Spleen (tissue), 11 donors: ENCODE data around the gene TC2N. TPM values are rescaled to one million over a fixed set of nuclear protein-coding genes. Genes with fewer than 3 reads are reported as not detected.

ENCODE experiments used
- DNase-seq: peaks from one replicate; pipeline ENCODE4 v3.0.0-alpha.2; 2020
- H3K27ac ChIP-seq, 8 donors: fragments of 200-600 bp; sonication (generic) in 7 of 8; 1 replicate in 4 of 8; 2 replicates in 4 of 8; pipeline versions ENCODE4 v1.5.0 to v1.8.0; 2016 to 2021; ENCODE audit warnings: inconsistent platforms in 4 of 8, mild to moderate bottlenecking in 4 of 8, moderate library complexity in 1 of 8
- H3K27me3 ChIP-seq, 7 donors: fragments of 200-600 bp; sonication (generic) in 6 of 7; replicated peaks in 1 of 7; 1 replicate in 4 of 7; 2 replicates in 3 of 7; pipeline versions ENCODE4 v1.5.0 to v1.8.0; 2016 to 2021; ENCODE audit warnings: inconsistent platforms in 3 of 7, mild to moderate bottlenecking in 1 of 7
- H3K36me3 ChIP-seq, 6 donors: fragments of 200-600 bp; sonication (generic) in 5 of 6; 1 replicate in 4 of 6; 2 replicates in 2 of 6; pipeline versions ENCODE4 v1.5.0 to v1.8.0; 2016 to 2021; ENCODE audit warnings: inconsistent platforms in 2 of 6
- H3K4me1 ChIP-seq, 6 donors: fragments of 200-600 bp; sonication (generic) in 5 of 6; 1 replicate in 3 of 6; 2 replicates in 3 of 6; pipeline versions ENCODE4 v1.5.0 to v1.8.0; 2016 to 2021; ENCODE audit warnings: inconsistent platforms in 3 of 6
- H3K4me3 ChIP-seq, 8 donors: fragments of 200-600 bp; sonication (generic) in 7 of 8; 1 replicate in 4 of 8; 2 replicates in 4 of 8; pipeline versions ENCODE4 v1.5.0 to v1.8.0; 2016 to 2021; ENCODE audit warnings: inconsistent platforms in 4 of 8, mild to moderate bottlenecking in 4 of 8, moderate library complexity in 2 of 8
- H3K9me3 ChIP-seq, 8 donors: fragments of 200-600 bp; sonication (generic) in 7 of 8; 1 replicate in 4 of 8; 2 replicates in 4 of 8; pipeline versions ENCODE4 v1.5.0 to v1.8.0; 2016 to 2021; ENCODE audit warnings: inconsistent platforms in 4 of 8
- POLR2A ChIP-seq, 3 donors: fragments of 450-650 bp; IDR thresholded peaks; one replicate each; pipeline ENCODE4 v1.5.1; 2017; ENCODE audit warnings: antibody characterized with exemption in 3 of 3, mild to moderate bottlenecking in 1 of 3
- POLR2AphosphoS5 ChIP-seq, 3 donors: sonication (generic); formaldehyde crosslinking; IDR thresholded peaks; one replicate each; pipeline ENCODE4 v1.5.1; 2017; ENCODE audit warnings: antibody characterized with exemption in 3 of 3
- WGBS, 5 donors: extraction: QIAGEN DNeasy Blood & Tissue Kit in 3 of 5; methylation state at CpG; one replicate each; pipeline versions ENCODE4 v1.1.5 to v1.1.7; 2013 to 2018; 5-methylcytosine and 5-hydroxymethylcytosine counted together
- intact Hi-C: fragments of 100-400 bp; cut with DNase I; formaldehyde crosslinking; loops from one replicate; pipeline ENCODE4 v1.15.0; 2023; ENCODE audit warnings: low total_unique reads
- polyA plus RNA-seq, 3 donors: library from polyadenylated mRNA; stranded (reverse); fragments of 200-250 nt; gene quantifications; one replicate each; pipeline ENCODE4 v1.2.1, GENCODE V29; 2013
- total RNA-seq, 7 donors: library from RNA; depleted of rRNA in 3 of 7; stranded (reverse); fragments of >200 nt in 3 of 7; fragmentation: NEBNext Ultra II Directional in 4 of 7; extraction: Animal tissue kit (Norgen Biotek cat#: 25700) in 4 of 7; gene quantifications; one replicate each; pipeline versions ENCODE4 v1.1.0 to v1.2.1, GENCODE V29; 2016 to 2021
- TF ChIP-seq, protein P1 (sequence below), 11 experiments: fragments of 200-600 bp in 7 of 11; fragments of 450-650 bp in 4 of 11; sonication (generic) in 4 of 11; IDR thresholded peaks in 8 of 11; conservative IDR thresholded peaks in 3 of 11; 1 replicate in 7 of 11; 2 replicates in 4 of 11; pipeline versions ENCODE4 v1.4.0 to v1.8.0; 2016 to 2021; ENCODE audit warnings: antibody characterized with exemption in 11 of 11, inconsistent platforms in 4 of 11, mild to moderate bottlenecking in 1 of 11
- donor health status: healthy with polysubstance abuse.
- donor health status: DM: no; HTN: no; CAD: no; lungs with moderate emphysema.
- donor health status: DM: no; HTN: no; CAD: no.
- donor health status: Bipolar disorder and iron deficiency.
- donor health status: healthy.
- donor health status: DM: no; HTN: no; CAD: no.
- donor health status: DM: yes; HTN: yes; CAD: no.

Gene TC2N
- total and polyA plus RNA-seq, 10 donors = 5.3 to 50.7 (median 35.5) TPM

DNA sequence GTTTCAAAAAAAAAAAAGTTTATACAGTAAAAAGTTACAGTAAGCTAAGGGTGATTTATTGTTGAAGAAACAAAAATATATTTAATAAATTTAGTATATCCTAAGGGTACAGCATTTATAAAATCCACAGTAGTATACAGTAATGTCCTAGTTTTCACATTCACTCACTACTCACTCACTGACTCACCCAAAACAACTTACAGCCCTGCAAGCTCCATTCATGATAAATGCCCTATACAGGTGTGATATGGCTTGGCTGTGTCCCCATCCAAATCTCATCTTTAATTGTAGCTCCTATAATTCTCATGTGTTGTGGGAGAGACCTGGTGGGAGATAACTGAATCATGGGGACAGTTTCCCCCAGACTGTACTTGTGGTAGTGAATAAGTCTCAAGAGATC, 61.7 kb downstream of the TC2N start:
- TF ChIP-seq, protein P1, sequence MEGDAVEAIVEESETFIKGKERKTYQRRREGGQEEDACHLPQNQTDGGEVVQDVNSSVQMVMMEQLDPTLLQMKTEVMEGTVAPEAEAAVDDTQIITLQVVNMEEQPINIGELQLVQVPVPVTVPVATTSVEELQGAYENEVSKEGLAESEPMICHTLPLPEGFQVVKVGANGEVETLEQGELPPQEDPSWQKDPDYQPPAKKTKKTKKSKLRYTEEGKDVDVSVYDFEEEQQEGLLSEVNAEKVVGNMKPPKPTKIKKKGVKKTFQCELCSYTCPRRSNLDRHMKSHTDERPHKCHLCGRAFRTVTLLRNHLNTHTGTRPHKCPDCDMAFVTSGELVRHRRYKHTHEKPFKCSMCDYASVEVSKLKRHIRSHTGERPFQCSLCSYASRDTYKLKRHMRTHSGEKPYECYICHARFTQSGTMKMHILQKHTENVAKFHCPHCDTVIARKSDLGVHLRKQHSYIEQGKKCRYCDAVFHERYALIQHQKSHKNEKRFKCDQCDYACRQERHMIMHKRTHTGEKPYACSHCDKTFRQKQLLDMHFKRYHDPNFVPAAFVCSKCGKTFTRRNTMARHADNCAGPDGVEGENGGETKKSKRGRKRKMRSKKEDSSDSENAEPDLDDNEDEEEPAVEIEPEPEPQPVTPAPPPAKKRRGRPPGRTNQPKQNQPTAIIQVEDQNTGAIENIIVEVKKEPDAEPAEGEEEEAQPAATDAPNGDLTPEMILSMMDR (IDR thresholded peaks at IDR 0.05 in 8 of 11, conservative IDR thresholded peaks at IDR 0.05 in 3 of 11) = no peak
- TF ChIP-seq POLR2AphosphoS5 (IDR thresholded peaks at IDR 0.05) = no peak
- no peak for TF ChIP-seq POLR2A (IDR thresholded peaks at IDR 0.05)
- no peaks in the 10 kb centered on the region for H3K4me1 ChIP-seq
- no peak overlapping the region for H3K4me3 ChIP-seq
- H3K9me3 ChIP-seq = peaks cover 9 to 56% (median 46%) of the 10 kb centered on the region in 8 donors
- peaks cover 0 to 68% (median 24%) of the 10 kb centered on the region in 6 donors for H3K36me3 ChIP-seq
- no peak for DNase-seq
- H3K27ac ChIP-seq = no peak overlapping the region
- intact Hi-C loops = no loop called here
- no peaks in the 10 kb centered on the region for H3K27me3 ChIP-seq

DNA sequence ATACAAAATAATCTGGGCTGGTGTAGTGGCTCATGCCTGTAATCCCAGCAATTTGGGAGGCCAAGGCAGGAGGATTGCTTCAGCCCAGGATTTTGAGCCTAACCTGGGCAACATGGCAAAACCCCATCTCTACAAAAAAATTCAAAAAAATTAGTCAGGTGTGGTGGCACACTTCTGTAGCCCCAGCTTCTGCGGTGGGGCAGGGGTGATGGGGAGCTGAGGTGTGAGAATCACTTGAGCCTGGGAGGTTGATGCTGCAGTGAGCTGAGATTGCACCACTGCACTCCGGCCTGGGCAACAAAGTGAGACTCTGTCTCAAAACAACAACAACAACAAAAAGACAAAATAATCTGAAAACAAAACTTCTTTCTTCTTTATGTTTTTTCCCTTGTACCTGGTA, 66.0 kb downstream of the TC2N start:
- Histone ChIP-seq H3K9me3 (peaks cover 3 to 17% (median 12%) of the 10 kb centered on the region in 8 donors), H3K27ac (no peak overlapping the region), H3K36me3 (peaks cover 0 to 43% (median 6%) of the 10 kb centered on the region in 6 donors), H3K27me3 (no peaks in the 10 kb centered on the region), H3K4me3 (no peak overlapping the region), H3K4me1 (no peaks in the 10 kb centered on the region)
- 82 to 93% (median 86%) methylated on average over 2 of the region's 2 CpGs for WGBS, 5 donors
- DNase-seq = no peak
- intact Hi-C loops = no loop called here
- TF ChIP-seq, protein P1 (IDR thresholded peaks at IDR 0.05 in 8 of 11, conservative IDR thresholded peaks at IDR 0.05 in 3 of 11) = no peak
- TF ChIP-seq POLR2AphosphoS5 (IDR thresholded peaks at IDR 0.05) = no peak
- TF ChIP-seq POLR2A (IDR thresholded peaks at IDR 0.05) = no peak

DNA sequence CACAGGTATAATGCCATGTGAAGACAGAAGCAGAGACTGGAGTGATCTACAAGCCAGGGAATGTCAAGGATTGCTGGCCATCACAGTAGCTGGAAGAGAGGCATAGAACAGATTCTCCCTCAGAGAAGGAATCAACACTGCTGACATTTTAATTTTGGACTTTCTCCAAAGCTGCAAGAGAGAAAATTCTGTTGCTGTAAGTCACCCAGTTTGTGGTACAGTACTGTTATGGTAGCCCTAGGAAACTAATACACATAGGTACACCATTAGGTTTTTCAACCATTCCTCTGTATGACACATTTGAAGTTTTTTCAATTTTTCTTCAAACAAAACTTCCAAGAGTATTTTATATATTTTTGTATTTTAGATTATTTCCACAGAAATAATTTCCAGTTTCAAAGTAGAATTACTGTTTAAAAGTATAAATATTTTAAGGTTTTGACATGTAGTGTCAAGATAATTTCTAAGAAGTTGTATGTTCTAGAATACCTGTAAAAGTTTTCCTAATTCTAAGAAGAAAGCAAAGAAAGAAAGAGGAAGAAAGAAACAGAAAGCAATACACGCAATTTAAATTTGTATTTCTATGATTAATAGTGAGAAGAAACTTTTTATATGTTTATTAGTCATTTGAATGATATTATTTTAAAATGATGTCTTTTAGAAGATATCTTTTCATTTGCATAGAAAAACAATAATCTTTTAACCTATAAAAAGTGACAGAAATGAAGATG, 70.6 kb downstream of the TC2N start:
- WGBS, 5 donors = 83 to 88% (median 85%) methylated on average over 1 of the region's 1 CpG
- H3K4me3 ChIP-seq = no peak overlapping the region
- no peak for DNase-seq
- peaks cover 0 to 57% (median 0%) of the 10 kb centered on the region in 6 donors for H3K36me3 ChIP-seq
- no peaks in the 10 kb centered on the region for H3K4me1 ChIP-seq
- intact Hi-C loops = no loop called here
- no peaks in the 10 kb centered on the region for H3K27me3 ChIP-seq
- H3K9me3 ChIP-seq = peaks cover 0 to 7% (median 0%) of the 10 kb centered on the region in 8 donors
- no peak for TF ChIP-seq POLR2AphosphoS5 (IDR thresholded peaks at IDR 0.05)
- no peak for TF ChIP-seq POLR2A (IDR thresholded peaks at IDR 0.05)
- TF ChIP-seq, protein P1 (IDR thresholded peaks at IDR 0.05 in 8 of 11, conservative IDR thresholded peaks at IDR 0.05 in 3 of 11) = no peak
- H3K27ac ChIP-seq = no peak overlapping the region

DNA sequence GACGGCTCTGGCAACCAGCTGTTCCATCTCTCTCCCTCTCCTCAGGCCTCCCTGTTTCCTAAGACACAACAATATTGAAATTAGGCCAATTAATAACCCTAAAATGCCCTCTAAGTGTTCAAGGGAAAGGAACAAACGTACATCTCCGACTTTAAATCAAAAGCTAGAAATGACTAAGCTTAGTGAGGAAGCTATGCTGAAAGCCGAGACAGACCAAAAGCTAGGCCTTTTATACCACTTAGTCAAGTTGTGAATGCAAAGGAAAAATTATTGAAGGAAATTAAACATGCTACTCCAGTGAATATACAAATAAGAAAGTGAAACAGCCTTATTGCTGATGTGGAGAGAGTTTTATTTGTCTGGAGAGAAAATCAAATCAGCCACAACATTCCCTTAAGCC, 73.6 kb downstream of the TC2N start:
- WGBS, 5 donors = 72 to 94% (median 83%) methylated on average over 4 of the region's 4 CpGs
- Histone ChIP-seq H3K9me3 (peaks cover 0 to 7% (median 0%) of the 10 kb centered on the region in 8 donors), H3K27ac (no peak overlapping the region), H3K36me3 (peaks cover 0 to 64% (median 0%) of the 10 kb centered on the region in 6 donors), H3K27me3 (no peaks in the 10 kb centered on the region), H3K4me3 (no peak overlapping the region), H3K4me1 (no peaks in the 10 kb centered on the region)
- TF ChIP-seq, protein P1 (IDR thresholded peaks at IDR 0.05 in 8 of 11, conservative IDR thresholded peaks at IDR 0.05 in 3 of 11) = no peak
- TF ChIP-seq POLR2AphosphoS5 (IDR thresholded peaks at IDR 0.05) = no peak
- no peak for TF ChIP-seq POLR2A (IDR thresholded peaks at IDR 0.05)
- DNase-seq = no peak
- intact Hi-C loops = no loop called here
